Measurements from ENCODE around the gene FAH. TPM values are rescaled to one million over a fixed set of nuclear protein-coding genes. Genes with fewer than 3 reads are reported as not detected.

Gene FAH
- total and polyA plus RNA-seq, 10 of the 15 experiments (the other 5 are each of a cell fraction or from before 2014, with no cell fraction given) = 36.3 to 121 (median 62.0) TPM

DNA sequence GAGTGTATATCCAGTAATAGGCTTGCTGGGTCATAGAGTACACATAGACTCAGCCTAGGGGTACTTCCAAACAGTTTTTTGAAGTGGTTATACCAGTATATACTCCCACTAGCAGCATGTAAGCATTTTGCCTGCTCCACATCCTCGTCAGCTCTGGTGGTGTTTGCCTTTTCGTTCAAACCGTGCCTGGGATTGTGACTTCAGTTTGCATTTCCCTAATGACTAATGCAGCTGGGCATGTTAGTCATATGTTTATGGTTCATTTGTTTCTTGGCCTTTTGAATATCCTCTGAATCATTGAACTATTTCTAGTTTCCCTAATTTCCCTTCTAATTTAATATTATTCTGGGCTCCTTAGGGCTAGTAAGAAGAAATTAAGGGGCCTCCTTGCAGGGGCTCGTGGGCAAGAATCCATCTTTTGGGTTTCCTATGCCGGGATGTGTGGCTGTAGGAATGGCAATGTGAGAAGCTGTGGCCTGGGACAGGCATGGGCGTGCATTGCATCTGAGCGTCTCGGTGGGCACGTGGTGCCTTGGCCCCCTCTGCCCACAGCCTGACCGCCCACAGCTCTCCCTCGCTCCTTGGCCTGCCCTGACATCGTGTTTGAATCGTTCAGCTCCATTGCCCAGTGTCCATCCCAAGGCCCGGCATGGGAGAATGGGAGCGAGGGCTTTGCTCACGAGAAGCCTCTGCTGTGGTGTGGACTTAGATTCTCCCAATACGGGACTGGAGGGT is 26.4 kb downstream of the FAH start:
- peaks cover 0 to 5% of the 10 kb centered on the region in 2 experiments; a peak in 3 of 4 replicates for H3K36me3 ChIP-seq (ENCODE audit: control insufficient read depth in 2 of 2, insufficient read depth in 2 of 2, low read length in 1 of 2)
- H3K79me2 ChIP-seq (ENCODE audit: control insufficient read depth, insufficient read depth, low read length) = no peaks in the 10 kb centered on the region
- POLR2A ChIA-PET = no interaction called here
- CTCF ChIA-PET = interaction anchor here (0.6 kb wide), 1 partner anchor 326 kb away, joined by 3 read pairs; no protein-coding TSS in a partner anchor
- ATAC-seq = no peak
- H3K4me1 ChIP-seq (ENCODE audit: control insufficient read depth, insufficient read depth, low read length) = no peaks in the 10 kb centered on the region
- H3K27me3 ChIP-seq (replicated peaks in 1 of 2; ENCODE audit: control insufficient read depth in 2 of 2, insufficient read depth in 2 of 2, low read length in 1 of 2) = no peaks in the 10 kb centered on the region
- no TSS peak for BruUV-seq (replicated peaks)
- RAD21 ChIA-PET (ENCODE audit: unreplicated experiment) = no interaction called here
- no peak overlapping the region for H3K4me2 ChIP-seq (ENCODE audit: control insufficient read depth, insufficient read depth)
- no peak for FAIRE-seq
- no peak for TF ChIP-seq FOXM1 (IDR thresholded peaks at IDR 0.05; ENCODE audit: low read depth, low read length)
- no peak overlapping the region for H3K4me3 ChIP-seq
- 68% methylated on average over 17 of the region's 17 CpGs for WGBS (ENCODE audit: insufficient coverage, insufficient replicate concordance, low lambda C conversion rate, missing lambda C conversion rate)
- no peaks in the 10 kb centered on the region for H4K20me1 ChIP-seq (ENCODE audit: control insufficient read depth, insufficient read depth)
- no peak overlapping the region for H3K9ac ChIP-seq (ENCODE audit: control insufficient read depth, insufficient read depth, low read length)
- H2AFZ ChIP-seq (ENCODE audit: control insufficient read depth, low read depth, low read length) = no peak overlapping the region
- H3K9me3 ChIP-seq (replicated peaks; ENCODE audit: control insufficient read depth, insufficient read depth, low read length) = no peaks in the 10 kb centered on the region
- in situ Hi-C loops (cut with MboI) (loop anchor here (10.0 kb wide), 2 partner anchors 404 to 794 kb away; no protein-coding TSS in a partner anchor), intact Hi-C loops (cut with micrococcal nuclease; ENCODE audit: unreplicated experiment) (loop anchor here (10.0 kb wide), 2 partner anchors 284 to 404 kb away; partner anchors contain the start of gene MTHFS)
- no peak overlapping the region for H3K27ac ChIP-seq (ENCODE audit: control insufficient read depth, insufficient read depth)
- SMC1A ChIA-PET (ENCODE audit: uncharacterized antibody, unreplicated experiment) = no interaction called here
- no peak for DNase-seq (ENCODE audit: low read depth, low spot score)

DNA sequence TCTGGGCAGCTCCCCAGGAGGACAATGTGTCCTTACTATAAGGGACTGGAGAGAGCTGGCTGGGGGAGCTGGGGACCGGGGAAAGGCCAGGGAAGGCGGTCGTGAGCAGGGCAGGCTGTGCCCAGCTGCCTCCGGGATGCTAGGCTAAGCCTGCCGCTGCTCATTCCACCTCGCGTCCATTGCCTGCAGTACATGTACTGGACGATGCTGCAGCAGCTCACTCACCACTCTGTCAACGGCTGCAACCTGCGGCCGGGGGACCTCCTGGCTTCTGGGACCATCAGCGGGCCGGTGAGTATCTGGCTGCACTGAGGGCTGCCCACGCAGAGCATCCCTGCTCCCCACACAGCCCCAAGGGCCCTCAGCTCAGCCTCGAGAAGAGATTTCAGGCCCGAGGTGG is 27.1 kb downstream of the FAH start:
- no peak overlapping the region for H3K4me2 ChIP-seq (ENCODE audit: control insufficient read depth, insufficient read depth)
- intact Hi-C loops (cut with micrococcal nuclease; ENCODE audit: unreplicated experiment) (loop anchor here (10.0 kb wide), 2 partner anchors 285 to 405 kb away; partner anchors contain the start of gene MTHFS), in situ Hi-C loops (cut with MboI) (loop anchor here (10.0 kb wide), 2 partner anchors 405 to 795 kb away; no protein-coding TSS in a partner anchor)
- no peaks in the 10 kb centered on the region for H3K4me1 ChIP-seq (ENCODE audit: control insufficient read depth, insufficient read depth, low read length)
- H3K4me3 ChIP-seq = no peak overlapping the region
- ChIA-PET SMC1A (ENCODE audit: uncharacterized antibody, unreplicated experiment) (no interaction called here), POLR2A (interaction anchor here (0.6 kb wide), 1 partner anchor 57 kb away, joined by 5 read pairs; no protein-coding TSS in a partner anchor), RAD21 (ENCODE audit: unreplicated experiment) (no interaction called here), CTCF (interaction anchor here (0.6 kb wide), 1 partner anchor 326 kb away, joined by 3 read pairs; no protein-coding TSS in a partner anchor)
- no peak overlapping the region for H3K27ac ChIP-seq (ENCODE audit: control insufficient read depth, insufficient read depth)
- H4K20me1 ChIP-seq (ENCODE audit: control insufficient read depth, insufficient read depth) = no peaks in the 10 kb centered on the region
- WGBS (ENCODE audit: insufficient coverage, insufficient replicate concordance, low lambda C conversion rate, missing lambda C conversion rate) = 89% methylated on average over 14 of the region's 16 CpGs
- no peaks in the 10 kb centered on the region for H3K79me2 ChIP-seq (ENCODE audit: control insufficient read depth, insufficient read depth, low read length)
- no peak for FAIRE-seq
- H3K9me3 ChIP-seq (replicated peaks; ENCODE audit: control insufficient read depth, insufficient read depth, low read length) = no peaks in the 10 kb centered on the region
- BruUV-seq (replicated peaks) = no TSS peak
- TF ChIP-seq NR2F1 (conservative IDR thresholded peaks at IDR 0.05) = no peak
- TF ChIP-seq TCF12 (IDR thresholded peaks at IDR 0.05; ENCODE audit: low read depth, low read length) = no peak
- no peak for TF ChIP-seq SMARCA5 (IDR thresholded peaks at IDR 0.05)
- no peak for TF ChIP-seq SIX5 (IDR thresholded peaks at IDR 0.05; ENCODE audit: low read depth, low read length, severe bottlenecking)
- no peak for TF ChIP-seq ASH2L (IDR thresholded peaks at IDR 0.05; ENCODE audit: borderline replicate concordance, low read depth)
- TF ChIP-seq CREB1 (IDR thresholded peaks at IDR 0.05; ENCODE audit: low read depth) = no peak
- TF ChIP-seq KAT2A (conservative IDR thresholded peaks at IDR 0.05; ENCODE audit: control insufficient read depth, low read depth, low read length) = no peak
- TF ChIP-seq POLR2AphosphoS2 (IDR thresholded peaks at IDR 0.05; ENCODE audit: low read depth, low read length) = no peak
- no peak for TF ChIP-seq SMAD5 (IDR thresholded peaks at IDR 0.05; ENCODE audit: low read depth)
- TF ChIP-seq ZNF384 (IDR thresholded peaks at IDR 0.05; ENCODE audit: borderline replicate concordance, low read depth, low read length) = no peak
- no peak for TF ChIP-seq ZNF217 (IDR thresholded peaks at IDR 0.05)
- TF ChIP-seq SUPT20H (IDR thresholded peaks at IDR 0.05; ENCODE audit: borderline replicate concordance, control insufficient read depth, low read depth, low read length) = no peak
- ATAC-seq = no peak
- no peaks in the 10 kb centered on the region for H3K27me3 ChIP-seq (replicated peaks in 1 of 2; ENCODE audit: control insufficient read depth in 2 of 2, insufficient read depth in 2 of 2, low read length in 1 of 2)
- H3K9ac ChIP-seq (ENCODE audit: control insufficient read depth, insufficient read depth, low read length) = no peak overlapping the region
- DNase-seq (ENCODE audit: low read depth, low spot score) = no peak
- H3K36me3 ChIP-seq (ENCODE audit: control insufficient read depth in 2 of 2, insufficient read depth in 2 of 2, low read length in 1 of 2) = peaks cover 1 to 6% of the 10 kb centered on the region in 2 experiments
- H2AFZ ChIP-seq (ENCODE audit: control insufficient read depth, low read depth, low read length) = no peak overlapping the region
